B cell (primary cell): ENCODE results near the gene IMMP2L. TPM values are rescaled to one million over a fixed set of nuclear protein-coding genes. Genes with fewer than 3 reads are reported as not detected.

Experiments used
- ATAC-seq: fragments of 200-7000 bp; cut with Tn5 transposase; one replicate; pipeline ENCODE4 v1.10.0; 2021; ENCODE audit warnings: low read depth, mild to moderate bottlenecking, moderate number of reproducible peaks, moderate library complexity
- CTCF ChIA-PET: fragments of 350-600 bp; sonication (Branson Sonifier 250); formaldehyde crosslinking; loops from one replicate; lab custom pipeline; 2021; ENCODE audit warnings: antibody characterized with exemption, inconsistent platforms; lab: Charles Lee
- POLR2A ChIA-PET: fragments of 350-600 bp; sonication (Branson Sonifier 250); formaldehyde crosslinking; loops from one replicate; lab custom pipeline; 2021; ENCODE audit warnings: antibody characterized with exemption; lab: Charles Lee
- DNase-seq: peaks from one replicate; pipeline ENCODE4 v3.0.0; 2013
- H2AFZ ChIP-seq: 2 replicates; pipeline ENCODE4 v1.6.1; 2012; ENCODE audit warnings: mild to moderate bottlenecking, low read depth, low read length; ENCODE audit not compliant: insufficient read depth, poor library complexity, severe bottlenecking
- H3K27ac ChIP-seq, 2 donors: 1 replicate in 1 of 2; 2 replicates in 1 of 2; pipeline ENCODE4 v1.5.1; 2012 to 2013; ENCODE audit warnings: low read length in 2 of 2, mild to moderate bottlenecking in 2 of 2, moderate library complexity in 1 of 2
- H3K27me3 ChIP-seq, 4 experiments: fragments of 200-600 bp in 1 of 4; sonication (generic) in 1 of 4; replicated peaks in 1 of 4; 1 replicate in 2 of 4; 2 replicates in 2 of 4; pipeline versions ENCODE4 v1.6.1 to v1.7.0; 2013 to 2016; ENCODE audit warnings: low read length in 3 of 4, mild to moderate bottlenecking in 2 of 4, mixed read lengths in 1 of 4, moderate library complexity in 1 of 4; ENCODE audit not compliant: insufficient read depth in 4 of 4, control insufficient read depth in 3 of 4; ENCODE audit errors: control extremely low read depth in 1 of 4
- H3K36me3 ChIP-seq, 2 experiments: replicated peaks in 1 of 2; 1 replicate in 1 of 2; 2 replicates in 1 of 2; pipeline versions ENCODE4 v1.6.1 to v1.7.1; 2013; ENCODE audit warnings: low read length in 1 of 2; ENCODE audit not compliant: insufficient read depth in 2 of 2, control insufficient read depth in 1 of 2; ENCODE audit errors: control extremely low read depth in 1 of 2, extremely low read depth in 1 of 2
- H3K4me1 ChIP-seq, 2 donors: fragments of 200-600 bp in 1 of 2; sonication (generic) in 1 of 2; 1 replicate in 1 of 2; 2 replicates in 1 of 2; pipeline versions ENCODE4 v1.5.1 to v1.6.1; 2013 to 2017; ENCODE audit warnings: low read length in 2 of 2; ENCODE audit not compliant: control insufficient read depth in 2 of 2, insufficient read depth in 2 of 2
- H3K4me2 ChIP-seq: replicated peaks from 2 replicates; pipeline ENCODE3; 2012; ENCODE audit warnings: mild to moderate bottlenecking, low read depth, low read length; ENCODE audit not compliant: poor library complexity, severe bottlenecking
- H3K4me3 ChIP-seq, 5 experiments: fragments of 200-600 bp in 1 of 5; sonication (generic) in 1 of 5; 1 replicate in 3 of 5; 2 replicates in 2 of 5; pipeline versions ENCODE4 v1.5.1 to v1.7.0; 2011 to 2016; ENCODE audit warnings: low read length in 4 of 5, mild to moderate bottlenecking in 4 of 5, low read depth in 2 of 5, control low read depth in 1 of 5, moderate library complexity in 1 of 5; ENCODE audit not compliant: insufficient read depth in 1 of 5; ENCODE audit errors: control extremely low read depth in 1 of 5, extremely low read depth in 1 of 5
- H3K79me2 ChIP-seq: fragments of 200-600 bp; sonication (generic); one replicate; pipeline ENCODE4 v1.6.0; 2016; ENCODE audit warnings: low read length; ENCODE audit not compliant: control insufficient read depth, insufficient read depth
- H3K9ac ChIP-seq: fragments of 200-600 bp; sonication (generic); 2 replicates; pipeline ENCODE4 v1.6.1; 2017; ENCODE audit warnings: mild to moderate bottlenecking, low read length, moderate library complexity
- H3K9me3 ChIP-seq, 3 donors: one replicate each; pipeline versions ENCODE4 v1.6.1 to v1.7.1; 2013; ENCODE audit warnings: low read length in 2 of 3; ENCODE audit not compliant: control insufficient read depth in 2 of 3, insufficient read depth in 1 of 3; ENCODE audit errors: control extremely low read depth in 1 of 3
- H4K20me1 ChIP-seq: 2 replicates; pipeline ENCODE4 v1.6.0; 2012; ENCODE audit warnings: mild to moderate bottlenecking, low read length; ENCODE audit not compliant: insufficient read depth, control insufficient read depth, poor library complexity, severe bottlenecking
- H3K27ac Mint-ChIP-seq: one replicate; pipeline ENCODE4 v1.8.0; 2021; ENCODE audit warnings: mixed read lengths
- H3K27me3 Mint-ChIP-seq: one replicate; pipeline ENCODE4 v1.8.0; 2021; ENCODE audit warnings: mixed read lengths
- H3K4me1 Mint-ChIP-seq: one replicate; pipeline ENCODE4 v1.8.0; 2021; ENCODE audit warnings: mixed read lengths
- H3K4me3 Mint-ChIP-seq: one replicate; pipeline ENCODE4 v1.8.0; 2021; ENCODE audit warnings: mixed read lengths
- H3K9me3 Mint-ChIP-seq: one replicate; pipeline ENCODE4 v1.8.0; 2022; ENCODE audit warnings: mixed read lengths; ENCODE audit not compliant: insufficient read depth
- EZH2 ChIP-seq: IDR thresholded peaks from 2 replicates; pipeline ENCODE4 v1.6.1; 2012; ENCODE audit warnings: borderline replicate concordance, low read depth, mild to moderate bottlenecking, moderate library complexity, low read length; ENCODE audit not compliant: insufficient read depth, poor library complexity, severe bottlenecking
- WGBS: methylation state at CpG from one replicate; pipeline ENCODE4 v1.1.5; 2013; ENCODE audit warnings: missing lambda C conversion rate; ENCODE audit not compliant: insufficient coverage; 5-methylcytosine and 5-hydroxymethylcytosine counted together
- intact Hi-C: fragments of 100-400 bp; cut with micrococcal nuclease; formaldehyde crosslinking; loops from one replicate; pipeline ENCODE4 v1.10.0; 2022
- polyA plus RNA-seq: library from polyadenylated mRNA; depleted of rRNA; stranded (reverse); fragments of >200 nt; gene quantifications from 2 replicates; pipeline ENCODE4 v1.2.3, GENCODE V29; 2012
- total RNA-seq, 2 donors: library from RNA; stranded (reverse); fragments of 120-200 nt in 1 of 2; gene quantifications; 1 replicate in 1 of 2; 2 replicates in 1 of 2; pipeline versions ENCODE4 v1.2.3 to v1.2.4, GENCODE V29; 2013 to 2022
- TF ChIP-seq, protein P1 (sequence below): fragments of 200-600 bp; IDR thresholded peaks from one replicate; pipeline ENCODE4 v1.8.0; 2022; ENCODE audit warnings: antibody characterized with exemption, mild to moderate bottlenecking

The IMMP2L gene
- total and polyA plus RNA-seq, 2 donors (not counting 1 experiment from before 2014, with no cell fraction given): 3.8 to 34.2 TPM

GRCh38 chr7:111483078-111483477 is 79.2 kb downstream of the IMMP2L start:
- H3K4me1 ChIP-seq: no peaks in the 10 kb centered on the region
- H2AFZ ChIP-seq: no peak overlapping the region
- no peaks in the 10 kb centered on the region for H3K27me3 ChIP-seq
- Mint-ChIP-seq H3K4me1 (no peaks in the 10 kb centered on the region), H3K4me3 (no peak overlapping the region), H3K9me3 (peaks cover 3% of the 10 kb centered on the region), H3K27me3 (no peaks in the 10 kb centered on the region), H3K27ac (no peak overlapping the region)
- CTCF ChIA-PET: no interaction called here
- H3K4me3 ChIP-seq: no peak overlapping the region
- H4K20me1 ChIP-seq: no peaks in the 10 kb centered on the region
- H3K79me2 ChIP-seq: no peaks in the 10 kb centered on the region
- peaks cover 0 to 3% (median 0%) of the 10 kb centered on the region in 3 donors for H3K9me3 ChIP-seq
- intact Hi-C loops: loop anchor here (10.0 kb wide), 2 partner anchors 158 to 1638 kb away; no protein-coding TSS in a partner anchor
- H3K36me3 ChIP-seq: no peaks in the 10 kb centered on the region
- H3K9ac ChIP-seq: no peak overlapping the region
- H3K27ac ChIP-seq: no peak overlapping the region
- DNase-seq: no peak
- no peak for TF ChIP-seq EZH2
- TF ChIP-seq, protein P1, sequence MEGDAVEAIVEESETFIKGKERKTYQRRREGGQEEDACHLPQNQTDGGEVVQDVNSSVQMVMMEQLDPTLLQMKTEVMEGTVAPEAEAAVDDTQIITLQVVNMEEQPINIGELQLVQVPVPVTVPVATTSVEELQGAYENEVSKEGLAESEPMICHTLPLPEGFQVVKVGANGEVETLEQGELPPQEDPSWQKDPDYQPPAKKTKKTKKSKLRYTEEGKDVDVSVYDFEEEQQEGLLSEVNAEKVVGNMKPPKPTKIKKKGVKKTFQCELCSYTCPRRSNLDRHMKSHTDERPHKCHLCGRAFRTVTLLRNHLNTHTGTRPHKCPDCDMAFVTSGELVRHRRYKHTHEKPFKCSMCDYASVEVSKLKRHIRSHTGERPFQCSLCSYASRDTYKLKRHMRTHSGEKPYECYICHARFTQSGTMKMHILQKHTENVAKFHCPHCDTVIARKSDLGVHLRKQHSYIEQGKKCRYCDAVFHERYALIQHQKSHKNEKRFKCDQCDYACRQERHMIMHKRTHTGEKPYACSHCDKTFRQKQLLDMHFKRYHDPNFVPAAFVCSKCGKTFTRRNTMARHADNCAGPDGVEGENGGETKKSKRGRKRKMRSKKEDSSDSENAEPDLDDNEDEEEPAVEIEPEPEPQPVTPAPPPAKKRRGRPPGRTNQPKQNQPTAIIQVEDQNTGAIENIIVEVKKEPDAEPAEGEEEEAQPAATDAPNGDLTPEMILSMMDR: no peak
- no peak overlapping the region for H3K4me2 ChIP-seq
- ATAC-seq: no peak
- WGBS: no CpG with 5 or more reads among the region's 2 CpGs
- POLR2A ChIA-PET: interaction anchor here (0.7 kb wide), 1 partner anchor 353 kb away, joined by 3 read pairs; no protein-coding TSS in a partner anchor

GRCh38 chr7:111477462-111478225 is 84.6 kb downstream of the IMMP2L start:
- Mint-ChIP-seq H3K27ac (no peak overlapping the region), H3K27me3 (no peaks in the 10 kb centered on the region), H3K9me3 (peaks cover 10% of the 10 kb centered on the region), H3K4me3 (no peak overlapping the region), H3K4me1 (no peaks in the 10 kb centered on the region)
- peaks cover 0 to 4% (median 0%) of the 10 kb centered on the region in 3 donors for H3K9me3 ChIP-seq
- no peaks in the 10 kb centered on the region for H3K4me1 ChIP-seq
- ChIA-PET POLR2A (no interaction called here), CTCF (no interaction called here)
- intact Hi-C loops: no loop called here
- H4K20me1 ChIP-seq: no peaks in the 10 kb centered on the region
- H3K27ac ChIP-seq: no peak overlapping the region
- DNase-seq (no peak), ATAC-seq (no peak)
- H3K4me3 ChIP-seq: no peak overlapping the region
- TF ChIP-seq EZH2: no peak
- TF ChIP-seq, protein P1: no peak
- no peaks in the 10 kb centered on the region for H3K79me2 ChIP-seq
- no peaks in the 10 kb centered on the region for H3K27me3 ChIP-seq
- no peaks in the 10 kb centered on the region for H3K36me3 ChIP-seq
- no peak overlapping the region for H2AFZ ChIP-seq
- WGBS: 90% methylated on average over 2 of the region's 4 CpGs
- H3K4me2 ChIP-seq: no peak overlapping the region
- H3K9ac ChIP-seq: no peak overlapping the region
